Measurements from ENCODE around the gene GREB1L. TPM values are rescaled to one million over a fixed set of nuclear protein-coding genes. Genes with fewer than 3 reads are reported as not detected.

Gene GREB1L
- total RNA-seq, 1 donor from 2014 or later = 12.5 TPM

GRCh38 chr18:21481739-21482138 lies 239.7 kb downstream of the GREB1L start:
- no peaks in the 10 kb centered on the region for H3K36me3 ChIP-seq (ENCODE audit: control insufficient read depth in 3 of 3, insufficient read depth in 3 of 3, low read length in 3 of 3)
- no peak overlapping the region for H3K4me3 ChIP-seq (ENCODE audit: low read length in 3 of 3)
- H3K27me3 ChIP-seq (ENCODE audit: control insufficient read depth in 3 of 3, insufficient read depth in 3 of 3, low read length in 3 of 3) = no peaks in the 10 kb centered on the region
- peaks cover 3 to 28% (median 5%) of the 10 kb centered on the region in 3 donors for H3K4me1 ChIP-seq (ENCODE audit: control insufficient read depth in 3 of 3, insufficient read depth in 3 of 3, low read length in 3 of 3)
- no peak overlapping the region for H3K9ac ChIP-seq (ENCODE audit: low read depth in 1 of 3, low read length in 3 of 3)
- H3K9me3 ChIP-seq (ENCODE audit: control insufficient read depth in 3 of 3, low read length in 3 of 3) = no peaks in the 10 kb centered on the region
- peak overlapping the region; percentile 6 for H3K27ac ChIP-seq (ENCODE audit: low read depth, low read length)

- no peak overlapping the region for H3K4me3 ChIP-seq (ENCODE audit: low read length in 3 of 3)
Observed at GRCh38 chr18:21483051-21483450, 241.0 kb downstream of the GREB1L start.

GRCh38 chr18:21484851-21485636 lies 243.0 kb downstream of the GREB1L start:
- Histone ChIP-seq H3K27ac (ENCODE audit: low read depth, low read length) (peak overlapping the region; percentile 87), H3K36me3 (ENCODE audit: control insufficient read depth in 3 of 3, insufficient read depth in 3 of 3, low read length in 3 of 3) (peaks cover 0 to 2% (median 0%) of the 10 kb centered on the region in 3 donors), H3K9me3 (ENCODE audit: control insufficient read depth in 3 of 3, low read length in 3 of 3) (no peaks in the 10 kb centered on the region), H3K27me3 (ENCODE audit: control insufficient read depth in 3 of 3, insufficient read depth in 3 of 3, low read length in 3 of 3) (no peaks in the 10 kb centered on the region), H3K9ac (ENCODE audit: low read depth in 1 of 3, low read length in 3 of 3) (peak overlapping the region in 1 of 3 donors; percentile 10), H3K4me3 (ENCODE audit: low read length in 3 of 3) (no peak overlapping the region), H3K4me1 (ENCODE audit: control insufficient read depth in 3 of 3, insufficient read depth in 3 of 3, low read length in 3 of 3) (peaks cover 8 to 31% (median 10%) of the 10 kb centered on the region in 3 donors)

More at GRCh38 chr18:21483051-21483450, 241.0 kb downstream of the GREB1L start:
- H3K9ac ChIP-seq (ENCODE audit: low read depth in 1 of 3, low read length in 3 of 3) = peak overlapping the region in 1 of 3 donors; percentile 63
- H3K36me3 ChIP-seq (ENCODE audit: control insufficient read depth in 3 of 3, insufficient read depth in 3 of 3, low read length in 3 of 3) = no peaks in the 10 kb centered on the region
- peak overlapping the region; percentile 26 for H3K27ac ChIP-seq (ENCODE audit: low read depth, low read length)
- no peaks in the 10 kb centered on the region for H3K27me3 ChIP-seq (ENCODE audit: control insufficient read depth in 3 of 3, insufficient read depth in 3 of 3, low read length in 3 of 3)
- peaks cover 7 to 28% (median 8%) of the 10 kb centered on the region in 3 donors for H3K4me1 ChIP-seq (ENCODE audit: control insufficient read depth in 3 of 3, insufficient read depth in 3 of 3, low read length in 3 of 3)
- no peaks in the 10 kb centered on the region for H3K9me3 ChIP-seq (ENCODE audit: control insufficient read depth in 3 of 3, low read length in 3 of 3)

- Histone ChIP-seq H3K27ac (ENCODE audit: low read depth, low read length) (peak overlapping the region; percentile 87), H3K9ac (ENCODE audit: low read depth in 1 of 3, low read length in 3 of 3) (peak overlapping the region in 1 of 3 donors; percentile 55)
Observed at GRCh38 chr18:21486905-21487437, 244.9 kb downstream of the GREB1L start.

GRCh38 chr18:21489119-21489750 lies 247.2 kb downstream of the GREB1L start:
- no peaks in the 10 kb centered on the region for H3K9me3 ChIP-seq (ENCODE audit: control insufficient read depth in 3 of 3, low read length in 3 of 3)
- H3K4me1 ChIP-seq (ENCODE audit: control insufficient read depth in 3 of 3, insufficient read depth in 3 of 3, low read length in 3 of 3) = peaks cover 5 to 23% (median 5%) of the 10 kb centered on the region in 3 donors
- no peak overlapping the region for H3K9ac ChIP-seq (ENCODE audit: low read depth in 1 of 3, low read length in 3 of 3)
- no peak overlapping the region for H3K27ac ChIP-seq (ENCODE audit: low read depth, low read length)
- H3K36me3 ChIP-seq (ENCODE audit: control insufficient read depth in 3 of 3, insufficient read depth in 3 of 3, low read length in 3 of 3) = peaks cover 0 to 2% (median 0%) of the 10 kb centered on the region in 3 donors
- no peaks in the 10 kb centered on the region for H3K27me3 ChIP-seq (ENCODE audit: control insufficient read depth in 3 of 3, insufficient read depth in 3 of 3, low read length in 3 of 3)
- no peak overlapping the region for H3K4me3 ChIP-seq (ENCODE audit: low read length in 3 of 3)

More at GRCh38 chr18:21486905-21487437, 244.9 kb downstream of the GREB1L start:
- Histone ChIP-seq H3K36me3 (ENCODE audit: control insufficient read depth in 3 of 3, insufficient read depth in 3 of 3, low read length in 3 of 3) (peaks cover 0 to 2% (median 0%) of the 10 kb centered on the region in 3 donors), H3K4me3 (ENCODE audit: low read length in 3 of 3) (no peak overlapping the region), H3K9me3 (ENCODE audit: control insufficient read depth in 3 of 3, low read length in 3 of 3) (no peaks in the 10 kb centered on the region), H3K27me3 (ENCODE audit: control insufficient read depth in 3 of 3, insufficient read depth in 3 of 3, low read length in 3 of 3) (no peaks in the 10 kb centered on the region), H3K4me1 (ENCODE audit: control insufficient read depth in 3 of 3, insufficient read depth in 3 of 3, low read length in 3 of 3) (peaks cover 8 to 28% (median 10%) of the 10 kb centered on the region in 3 donors)

GRCh38 chr18:21489919-21490495 lies 248.0 kb downstream of the GREB1L start:
- Histone ChIP-seq H3K4me3 (ENCODE audit: low read length in 3 of 3) (no peak overlapping the region), H3K4me1 (ENCODE audit: control insufficient read depth in 3 of 3, insufficient read depth in 3 of 3, low read length in 3 of 3) (peaks cover 5 to 16% (median 5%) of the 10 kb centered on the region in 3 donors), H3K36me3 (ENCODE audit: control insufficient read depth in 3 of 3, insufficient read depth in 3 of 3, low read length in 3 of 3) (peaks cover 0 to 2% (median 0%) of the 10 kb centered on the region in 3 donors), H3K27ac (ENCODE audit: low read depth, low read length) (no peak overlapping the region), H3K9ac (ENCODE audit: low read depth in 1 of 3, low read length in 3 of 3) (no peak overlapping the region), H3K27me3 (ENCODE audit: control insufficient read depth in 3 of 3, insufficient read depth in 3 of 3, low read length in 3 of 3) (no peaks in the 10 kb centered on the region), H3K9me3 (ENCODE audit: control insufficient read depth in 3 of 3, low read length in 3 of 3) (no peaks in the 10 kb centered on the region)

- peaks cover 5 to 8% (median 5%) of the 10 kb centered on the region in 3 donors for H3K4me1 ChIP-seq (ENCODE audit: control insufficient read depth in 3 of 3, insufficient read depth in 3 of 3, low read length in 3 of 3)
- no peaks in the 10 kb centered on the region for H3K9me3 ChIP-seq (ENCODE audit: control insufficient read depth in 3 of 3, low read length in 3 of 3)
- no peak overlapping the region for H3K9ac ChIP-seq (ENCODE audit: low read depth in 1 of 3, low read length in 3 of 3)
- no peaks in the 10 kb centered on the region for H3K27me3 ChIP-seq (ENCODE audit: control insufficient read depth in 3 of 3, insufficient read depth in 3 of 3, low read length in 3 of 3)
- peaks cover 0 to 2% (median 0%) of the 10 kb centered on the region in 3 donors for H3K36me3 ChIP-seq (ENCODE audit: control insufficient read depth in 3 of 3, insufficient read depth in 3 of 3, low read length in 3 of 3)
- H3K27ac ChIP-seq (ENCODE audit: low read depth, low read length) = no peak overlapping the region
- H3K4me3 ChIP-seq (ENCODE audit: low read length in 3 of 3) = no peak overlapping the region
Observed at GRCh38 chr18:21490748-21491147, 248.7 kb downstream of the GREB1L start.

- no peak overlapping the region for H3K27ac ChIP-seq (ENCODE audit: low read depth, low read length)
- H3K27me3 ChIP-seq (ENCODE audit: control insufficient read depth in 3 of 3, insufficient read depth in 3 of 3, low read length in 3 of 3) = no peaks in the 10 kb centered on the region
- no peaks in the 10 kb centered on the region for H3K4me1 ChIP-seq (ENCODE audit: control insufficient read depth in 3 of 3, insufficient read depth in 3 of 3, low read length in 3 of 3)
- no peak overlapping the region for H3K4me3 ChIP-seq (ENCODE audit: low read length in 3 of 3)
- H3K9me3 ChIP-seq (ENCODE audit: control insufficient read depth in 3 of 3, low read length in 3 of 3) = no peaks in the 10 kb centered on the region
- peaks cover 3 to 11% (median 7%) of the 10 kb centered on the region in 3 donors for H3K36me3 ChIP-seq (ENCODE audit: control insufficient read depth in 3 of 3, insufficient read depth in 3 of 3, low read length in 3 of 3)
- no peak overlapping the region for H3K9ac ChIP-seq (ENCODE audit: low read depth in 1 of 3, low read length in 3 of 3)
Observed at GRCh38 chr18:21496277-21496835, 254.3 kb downstream of the GREB1L start.

- Histone ChIP-seq H3K27me3 (ENCODE audit: control insufficient read depth in 3 of 3, insufficient read depth in 3 of 3, low read length in 3 of 3) (no peaks in the 10 kb centered on the region), H3K9me3 (ENCODE audit: control insufficient read depth in 3 of 3, low read length in 3 of 3) (no peaks in the 10 kb centered on the region), H3K4me3 (ENCODE audit: low read length in 3 of 3) (no peak overlapping the region), H3K4me1 (ENCODE audit: control insufficient read depth in 3 of 3, insufficient read depth in 3 of 3, low read length in 3 of 3) (peaks cover 3 to 9% (median 8%) of the 10 kb centered on the region in 3 donors), H3K27ac (ENCODE audit: low read depth, low read length) (no peak overlapping the region), H3K9ac (ENCODE audit: low read depth in 1 of 3, low read length in 3 of 3) (no peak overlapping the region), H3K36me3 (ENCODE audit: control insufficient read depth in 3 of 3, insufficient read depth in 3 of 3, low read length in 3 of 3) (peaks cover 3 to 11% (median 7%) of the 10 kb centered on the region in 3 donors)
Observed at GRCh38 chr18:21499997-21500396, 258.0 kb downstream of the GREB1L start.
